Activated CD8-positive, alpha-beta T cell treated with anti-CD3 and anti-CD28 coated beads for 36 hours (primary cell): Measurements from ENCODE around the gene EXT2. TPM values are rescaled to one million over a fixed set of nuclear protein-coding genes. Genes with fewer than 3 reads are reported as not detected.

Experiments used
- ATAC-seq: fragments of 200-7000 bp; cut with Tn5 transposase; one replicate; pipeline ENCODE4 v1.10.0; 2021; ENCODE audit warnings: mild to moderate bottlenecking, moderate library complexity
- CTCF ChIA-PET: fragments of 350-600 bp; sonication (Branson Sonifier 250); formaldehyde crosslinking; loops from one replicate; lab custom pipeline; 2021; ENCODE audit warnings: antibody characterized with exemption; lab: Charles Lee
- POLR2A ChIA-PET: fragments of 350-600 bp; sonication (Branson Sonifier 250); formaldehyde crosslinking; loops from one replicate; lab custom pipeline; 2021; ENCODE audit warnings: antibody characterized with exemption; lab: Charles Lee
- DNase-seq: peaks from one replicate; pipeline ENCODE4 v3.0.0-alpha.2; 2020
- H3K27ac Mint-ChIP-seq: one replicate; pipeline ENCODE4 v1.8.0; 2021; ENCODE audit warnings: mild to moderate bottlenecking, mixed read lengths
- H3K27me3 Mint-ChIP-seq: one replicate; pipeline ENCODE4 v1.8.0; 2021; ENCODE audit warnings: mixed read lengths
- H3K36me3 Mint-ChIP-seq: one replicate; pipeline ENCODE4 v1.8.0; 2021; ENCODE audit warnings: low read depth, mixed read lengths
- H3K4me1 Mint-ChIP-seq: one replicate; pipeline ENCODE4 v1.8.0; 2021; ENCODE audit warnings: low read depth, mixed read lengths
- H3K4me3 Mint-ChIP-seq: one replicate; pipeline ENCODE4 v1.8.0; 2021; ENCODE audit warnings: mild to moderate bottlenecking, moderate library complexity, mixed read lengths
- H3K9me3 Mint-ChIP-seq: one replicate; pipeline ENCODE4 v1.8.0; 2021; ENCODE audit warnings: mixed read lengths
- CTCF ChIP-seq: fragments of 200-600 bp; IDR thresholded peaks from one replicate; pipeline ENCODE4 v1.8.0; 2022; ENCODE audit warnings: antibody characterized with exemption, mild to moderate bottlenecking
- intact Hi-C: fragments of 100-400 bp; cut with micrococcal nuclease; formaldehyde crosslinking; loops from one replicate; pipeline ENCODE4 v1.10.0; 2022
- total RNA-seq, 2 experiments: library from RNA; stranded (reverse); gene quantifications; one replicate each; pipeline ENCODE4 v1.2.3, GENCODE V29; 2021

The EXT2 gene
- total RNA-seq, 2 experiments from 2014 or later, result 20.0 to 20.2 TPM

GRCh38 chr11:44157019-44157418, 61.5 kb downstream of the EXT2 start:
- CTCF ChIA-PET, result interaction anchor here (1.0 kb wide), 1 partner anchor 62 kb away, joined by 3 read pairs; no protein-coding TSS in a partner anchor
- POLR2A ChIA-PET, result no interaction called here
- peaks cover 13% of the 10 kb centered on the region for H3K4me1 Mint-ChIP-seq

DNA sequence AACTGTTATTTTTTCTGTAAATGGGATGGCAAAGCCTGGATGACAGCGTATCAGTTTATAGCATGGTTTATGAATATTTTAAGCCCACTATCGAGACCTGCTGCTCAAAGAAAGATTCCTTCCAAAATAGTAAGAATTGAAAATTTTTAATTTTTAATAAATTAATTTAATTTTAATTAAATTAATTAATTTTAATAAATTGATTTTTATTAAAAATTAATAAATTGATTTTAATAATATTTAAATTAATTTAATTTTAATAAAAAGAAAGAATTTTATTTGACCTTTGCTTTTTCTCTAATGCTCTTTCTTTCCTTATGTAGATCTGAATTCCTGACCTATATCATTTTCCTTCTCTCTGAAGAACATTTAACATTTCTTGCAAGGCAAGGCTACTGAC, 62.9 kb downstream of the EXT2 start:
- no peak overlapping the region for H3K4me3 Mint-ChIP-seq
- ChIA-PET CTCF (no interaction called here), POLR2A (no interaction called here)
- no peak for ATAC-seq
- no peak for TF ChIP-seq CTCF
- peaks cover 13% of the 10 kb centered on the region for H3K4me1 Mint-ChIP-seq
- no peak overlapping the region for H3K27ac Mint-ChIP-seq
- no peak for DNase-seq
- peaks cover 47% of the 10 kb centered on the region for H3K36me3 Mint-ChIP-seq
- intact Hi-C loops, result no loop called here
- H3K9me3 Mint-ChIP-seq, result no peaks in the 10 kb centered on the region
- H3K27me3 Mint-ChIP-seq, result no peaks in the 10 kb centered on the region

More at GRCh38 chr11:44157019-44157418, 61.5 kb downstream of the EXT2 start:
- Mint-ChIP-seq H3K27me3 (no peaks in the 10 kb centered on the region), H3K4me3 (no peak overlapping the region), H3K9me3 (peaks cover 2% of the 10 kb centered on the region), H3K27ac (no peak overlapping the region), H3K36me3 (peaks cover 57% of the 10 kb centered on the region)
- ATAC-seq, result no peak
- TF ChIP-seq CTCF, result no peak
- DNase-seq, result no peak
- intact Hi-C loops, result no loop called here

DNA sequence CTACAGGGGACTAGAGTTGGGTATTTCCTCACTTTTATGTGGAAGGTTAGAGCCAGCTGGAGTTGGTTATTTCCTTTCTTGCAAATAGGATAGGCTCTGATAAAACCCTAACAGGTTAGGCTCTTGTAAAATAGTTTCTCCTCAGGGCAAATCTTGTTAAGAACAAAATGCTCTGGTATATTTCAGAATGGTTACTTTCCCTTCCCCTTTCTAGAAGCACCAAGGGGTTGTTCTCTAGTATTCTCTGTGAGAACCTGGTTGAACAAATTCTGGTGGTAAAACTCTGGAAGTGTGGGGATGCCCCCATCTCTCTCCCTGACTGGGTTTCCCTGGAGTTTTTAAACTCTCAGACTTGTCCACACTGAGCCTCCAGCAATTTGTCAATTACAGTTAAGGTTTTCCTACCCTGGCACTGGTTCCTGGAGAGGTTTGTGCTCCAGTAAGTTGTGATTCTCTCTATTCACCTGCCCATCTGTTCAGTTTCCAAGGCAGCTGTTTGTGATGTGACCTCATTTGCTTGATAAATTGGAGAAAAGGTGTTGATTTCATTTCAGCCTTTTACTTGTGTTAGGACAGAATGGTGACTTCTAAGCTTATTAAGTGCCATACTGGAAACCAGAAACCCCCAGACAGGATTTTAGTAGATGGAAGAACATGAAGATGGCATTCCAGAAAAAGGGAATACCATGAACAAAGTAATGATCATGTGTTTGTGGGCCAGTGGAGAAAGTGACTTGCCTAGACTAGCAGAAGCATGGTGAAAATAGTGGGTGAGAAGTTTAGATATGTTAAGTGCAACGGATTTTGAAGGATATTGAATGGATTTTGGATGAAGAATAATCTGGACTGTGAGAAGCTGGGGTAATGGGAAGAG, 64.6 kb downstream of the EXT2 start:
- Mint-ChIP-seq H3K4me1 (peaks cover 13% of the 10 kb centered on the region), H3K27ac (no peak overlapping the region), H3K27me3 (no peaks in the 10 kb centered on the region), H3K9me3 (no peaks in the 10 kb centered on the region), H3K36me3 (peaks cover 39% of the 10 kb centered on the region), H3K4me3 (no peak overlapping the region)
- ATAC-seq (no peak), DNase-seq (no peak)
- TF ChIP-seq CTCF, result no peak
- CTCF ChIA-PET, result interaction anchor here (0.7 to 0.9 kb wide), 2 partner anchors 36 to 363 kb away, joined by 3 read pairs; no protein-coding TSS in a partner anchor
- POLR2A ChIA-PET, result interaction anchor here (0.6 kb wide), 1 partner anchor 805 kb away, joined by 4 read pairs; no protein-coding TSS in a partner anchor
- intact Hi-C loops, result no loop called here

GRCh38 chr11:44162004-44162403, 66.5 kb downstream of the EXT2 start:
- no peak overlapping the region for H3K27ac Mint-ChIP-seq
- no peaks in the 10 kb centered on the region for H3K27me3 Mint-ChIP-seq
- no peak for DNase-seq
- H3K4me1 Mint-ChIP-seq, result peaks cover 13% of the 10 kb centered on the region
- ATAC-seq, result no peak
- H3K9me3 Mint-ChIP-seq, result no peaks in the 10 kb centered on the region
- POLR2A ChIA-PET, result no interaction called here
- no peak for TF ChIP-seq CTCF
- peaks cover 23% of the 10 kb centered on the region for H3K36me3 Mint-ChIP-seq
- CTCF ChIA-PET, result no interaction called here
- intact Hi-C loops, result no loop called here
- no peak overlapping the region for H3K4me3 Mint-ChIP-seq

- no peaks in the 10 kb centered on the region for H3K27me3 Mint-ChIP-seq
- DNase-seq (no peak), ATAC-seq (no peak)
- intact Hi-C loops, result no loop called here
- no peak overlapping the region for H3K27ac Mint-ChIP-seq
- TF ChIP-seq CTCF, result no peak
- peaks cover 13% of the 10 kb centered on the region for H3K4me1 Mint-ChIP-seq
- H3K9me3 Mint-ChIP-seq, result no peaks in the 10 kb centered on the region
- ChIA-PET CTCF (no interaction called here), POLR2A (no interaction called here)
- no peak overlapping the region for H3K4me3 Mint-ChIP-seq
- peaks cover 18% of the 10 kb centered on the region for H3K36me3 Mint-ChIP-seq
Observed at GRCh38 chr11:44162662-44163061, 67.2 kb downstream of the EXT2 start.
